NCI-H1092 treated with DMSO at 0.1 percent for 48 hours (cell line): ENCODE data around the gene HNRNPC.

ENCODE experiments used
- DNase-seq: peaks from one replicate; lab custom pipeline; 2025; lab: John Stamatoyannopoulos, UW

HNRNPC gene

GRCh38 chr14:21210023-21210422 is 59.2 kb downstream of the HNRNPC start:
- DNase-seq: no peak

GRCh38 chr14:21209185-21209584 is 60.1 kb downstream of the HNRNPC start:
- no peak for DNase-seq

- DNase-seq: no peak
Measured at GRCh38 chr14:21208554-21208953, 60.7 kb downstream of the HNRNPC start.

GRCh38 chr14:21206753-21207684 is 62.2 kb downstream of the HNRNPC start:
- no peak for DNase-seq

- DNase-seq: no peak
Measured at GRCh38 chr14:21205678-21206581, 63.3 kb downstream of the HNRNPC start.

- no peak for DNase-seq
Measured at GRCh38 chr14:21205026-21205677, 64.1 kb downstream of the HNRNPC start.

- no peak for DNase-seq
Measured at GRCh38 chr14:21204167-21205025, 64.8 kb downstream of the HNRNPC start.

- DNase-seq: no peak
Measured at GRCh38 chr14:21203470-21204166, 65.6 kb downstream of the HNRNPC start.

GRCh38 chr14:21202463-21203358 is 66.5 kb downstream of the HNRNPC start:
- DNase-seq: no peak

GRCh38 chr14:21201732-21202462 is 67.3 kb downstream of the HNRNPC start:
- DNase-seq: no peak

- DNase-seq: no peak
Measured at GRCh38 chr14:21200752-21201461, 68.3 kb downstream of the HNRNPC start.

GRCh38 chr14:21199611-21200560 is 69.4 kb downstream of the HNRNPC start:
- no peak for DNase-seq

GRCh38 chr14:21197418-21198205 is 71.6 kb downstream of the HNRNPC start:
- DNase-seq: no peak

GRCh38 chr14:21194597-21194996 is 74.6 kb downstream of the HNRNPC start:
- DNase-seq: no peak

- DNase-seq: no peak
Measured at GRCh38 chr14:21192875-21193535, 76.2 kb downstream of the HNRNPC start.

- no peak for DNase-seq
Measured at GRCh38 chr14:21192447-21192822, 76.8 kb downstream of the HNRNPC start.
